Measurements from ENCODE around the gene OBSL1.
A peak's percentile ranks its signal among the peaks of the same experiment; 100 is the strongest.

Gene OBSL1

DNA sequence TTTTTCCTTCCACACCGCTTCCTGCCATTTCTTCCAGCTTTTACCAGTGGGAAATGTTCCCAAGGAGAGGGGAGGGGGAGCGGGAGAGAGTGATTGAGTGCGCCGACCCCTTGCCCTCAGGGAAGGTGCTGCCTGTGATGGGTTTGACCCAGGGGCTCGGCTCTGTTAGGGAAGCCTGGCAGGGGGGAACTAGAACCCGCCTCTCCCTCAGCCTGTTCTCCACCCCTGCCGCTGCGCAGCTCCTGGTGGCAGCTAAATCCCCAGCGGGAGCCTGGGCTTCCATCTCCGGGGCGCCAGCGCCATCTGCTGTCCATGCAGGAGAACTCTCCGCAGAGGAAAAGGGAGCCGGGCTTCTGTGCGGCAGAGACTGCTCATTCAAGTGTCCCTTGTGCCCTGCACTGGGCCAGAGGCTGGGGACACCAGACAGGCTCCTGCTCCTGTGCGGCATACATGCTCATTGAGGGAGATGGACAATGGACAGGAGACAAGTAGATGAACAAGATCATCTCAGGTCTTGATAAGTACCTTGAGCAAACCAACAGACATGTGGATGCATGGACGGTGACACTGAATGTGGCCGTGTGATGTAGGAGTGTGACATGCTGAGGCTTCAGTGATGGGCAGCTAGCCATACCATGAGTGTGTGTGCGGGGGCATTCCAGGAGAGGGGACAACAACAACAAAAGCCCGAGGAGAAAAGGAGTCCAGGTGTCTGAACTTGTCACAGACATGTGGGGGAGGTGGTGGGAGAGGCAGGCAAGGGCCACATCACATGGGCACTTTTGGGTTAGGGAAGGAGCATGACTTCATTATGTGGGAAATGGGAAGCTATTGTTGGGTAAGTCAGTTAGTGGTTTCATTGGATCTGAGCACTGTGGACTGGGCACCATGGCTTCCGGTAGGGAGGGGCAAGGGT, 41.0 kb downstream of the OBSL1 start:
- peak; percentile 86 to 90 for DNase-seq

DNA sequence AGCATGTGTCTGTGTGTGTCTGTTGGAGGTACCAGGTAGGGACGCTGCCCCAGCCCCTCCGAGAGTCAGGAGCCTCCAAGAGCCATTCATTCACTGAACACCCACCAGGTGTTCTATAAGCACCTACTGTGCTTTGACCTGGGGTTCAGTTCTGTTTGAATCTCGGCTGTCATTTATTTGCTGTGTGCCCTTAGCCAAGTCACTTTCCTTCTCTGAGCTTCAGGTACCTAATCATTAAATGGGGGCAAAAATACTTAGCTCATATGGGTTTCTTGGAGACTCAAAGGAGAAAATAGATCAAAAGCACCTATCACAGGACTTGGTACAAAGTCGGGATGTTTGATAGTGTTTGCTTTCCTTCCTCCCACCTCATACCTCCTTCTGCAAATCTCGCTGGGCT, 43.9 kb downstream of the OBSL1 start:
- no peak for DNase-seq

DNA sequence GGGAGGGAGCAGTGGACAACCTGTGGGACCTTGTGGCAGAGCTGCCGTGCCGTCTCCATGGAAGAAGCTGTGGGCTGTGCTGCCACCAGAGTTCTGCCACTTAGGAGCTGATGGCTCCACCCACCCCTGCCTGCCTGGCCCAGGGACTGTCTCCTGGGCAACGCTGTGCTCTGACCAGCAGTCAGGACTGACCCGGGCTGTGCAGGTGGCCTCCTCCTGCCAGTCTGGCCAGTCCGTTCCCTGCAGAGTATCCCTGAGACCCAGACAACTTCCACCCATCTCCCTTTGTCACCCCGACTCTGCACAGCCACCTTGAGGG, 44.3 kb downstream of the OBSL1 start:
- no peak for DNase-seq

DNA sequence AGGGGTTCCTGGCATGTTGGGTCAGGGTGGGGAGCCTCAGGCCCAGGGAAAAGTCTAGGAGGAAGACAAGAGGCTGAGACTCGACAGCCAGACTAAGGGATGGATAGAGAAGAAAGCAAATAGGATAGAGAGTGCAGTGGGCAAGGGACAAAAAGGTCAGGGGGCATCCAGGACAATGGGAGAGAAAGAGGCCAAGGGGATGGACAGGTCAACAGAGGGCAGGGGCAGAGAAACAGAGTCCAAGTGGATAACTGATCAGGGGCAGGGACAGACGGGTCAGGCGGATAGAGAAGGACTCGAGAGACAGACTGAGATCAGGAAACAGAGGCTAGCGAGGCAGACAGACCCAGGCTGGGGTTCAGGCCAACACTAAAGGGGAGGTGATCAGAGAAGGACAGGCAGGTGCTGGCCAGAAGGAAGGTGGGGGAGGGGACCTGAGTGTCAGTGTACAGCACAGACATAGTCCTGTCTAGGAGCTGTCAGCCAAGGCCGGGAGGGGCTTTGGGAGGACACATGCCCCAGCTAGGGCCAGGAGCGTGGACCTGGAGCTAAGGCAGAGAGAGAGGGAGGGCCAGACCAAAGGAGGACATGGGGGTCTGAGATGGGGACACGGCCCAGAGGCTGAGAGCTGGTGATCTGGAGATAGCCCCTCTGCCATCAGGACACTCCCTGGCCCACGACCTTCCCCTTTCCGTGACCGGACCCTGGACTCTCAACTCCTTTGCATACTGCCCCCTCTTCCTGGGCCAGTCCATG, 44.8 kb downstream of the OBSL1 start:
- DNase-seq = no peak

DNA sequence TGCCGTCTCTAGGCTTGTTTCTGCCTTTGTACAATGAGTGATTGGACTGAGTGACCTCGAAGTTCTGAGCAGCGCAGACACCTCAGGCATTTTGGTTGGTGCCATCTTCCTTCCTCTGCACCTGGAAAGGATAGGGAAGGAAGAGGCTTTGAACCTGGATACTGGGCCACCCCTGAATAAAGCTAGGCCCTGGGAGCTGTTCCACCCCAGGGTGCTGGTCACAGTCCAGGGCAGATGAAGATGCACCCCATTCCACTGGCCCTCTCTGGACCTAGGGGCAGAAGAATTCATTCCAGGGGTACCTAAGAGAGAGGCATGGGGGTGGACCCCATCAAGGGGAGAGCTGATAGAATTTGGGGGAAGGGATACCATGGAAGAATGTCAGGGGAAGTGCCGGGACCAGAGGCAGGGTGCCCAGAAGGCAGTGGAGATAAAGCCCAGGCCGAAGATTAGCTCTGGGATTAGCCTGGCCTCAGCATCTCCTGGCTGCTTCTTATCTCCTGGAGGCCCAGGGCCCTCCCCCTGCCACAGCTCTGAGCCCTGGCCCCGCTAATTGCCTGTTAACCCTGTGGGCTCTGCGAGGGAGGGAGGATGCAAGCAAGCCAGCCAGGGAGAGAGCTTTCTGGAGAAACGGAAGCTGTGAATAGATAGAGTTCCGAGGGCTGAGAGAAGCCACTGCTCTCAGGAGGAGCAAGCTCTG, 45.7 kb downstream of the OBSL1 start:
- no peak for DNase-seq

DNA sequence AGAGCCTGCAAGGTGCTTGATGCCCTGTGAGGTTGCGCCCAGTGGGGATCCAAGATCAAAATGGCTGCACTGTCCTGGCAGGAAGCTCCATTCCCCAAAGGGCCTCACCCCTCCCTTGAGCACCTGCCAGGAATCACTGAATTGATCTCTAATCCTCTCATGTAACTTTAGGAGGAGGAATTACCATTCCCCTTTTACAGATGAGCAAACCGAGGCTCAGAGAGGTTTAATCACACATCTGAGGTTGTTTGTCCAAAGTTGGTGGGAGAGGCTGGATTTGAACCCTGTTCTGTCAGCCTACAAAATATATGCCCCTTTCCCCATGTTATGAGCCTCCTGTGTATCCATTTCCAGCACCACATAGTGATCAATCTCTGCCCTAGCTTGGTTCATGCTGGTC, 46.5 kb downstream of the OBSL1 start:
- DNase-seq = no peak

DNA sequence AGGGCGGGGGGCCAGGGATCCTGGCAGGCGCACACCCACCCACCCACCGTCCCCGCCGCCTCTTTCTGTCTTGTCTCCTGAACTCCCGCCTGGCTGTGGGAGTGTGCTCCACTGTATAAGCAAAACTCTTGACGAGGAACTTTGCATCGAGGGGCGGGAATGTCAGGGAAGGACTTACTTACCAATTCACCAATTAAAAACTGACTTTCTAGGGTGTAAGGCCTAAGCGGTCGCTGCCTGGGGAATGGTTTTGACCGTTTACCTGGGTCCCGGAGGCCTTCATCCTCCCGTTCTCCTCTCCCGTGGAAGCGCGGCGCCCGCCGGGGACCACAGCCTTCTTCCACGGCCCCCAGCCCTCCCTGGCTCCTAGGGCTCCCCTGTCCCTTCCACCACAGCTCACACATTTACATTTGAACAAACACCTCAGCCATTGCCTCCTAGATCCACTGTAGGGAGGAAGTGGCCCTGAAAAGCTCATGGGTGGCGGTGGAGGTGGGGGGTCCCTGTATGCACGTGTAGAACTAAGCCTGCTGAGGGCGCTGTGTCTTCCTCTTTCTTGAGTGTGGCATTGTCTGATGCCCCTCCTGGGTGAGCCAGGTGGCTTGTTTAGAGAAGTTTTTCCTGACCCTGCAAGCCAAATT, 48.2 kb downstream of the OBSL1 start:
- no peak for DNase-seq

DNA sequence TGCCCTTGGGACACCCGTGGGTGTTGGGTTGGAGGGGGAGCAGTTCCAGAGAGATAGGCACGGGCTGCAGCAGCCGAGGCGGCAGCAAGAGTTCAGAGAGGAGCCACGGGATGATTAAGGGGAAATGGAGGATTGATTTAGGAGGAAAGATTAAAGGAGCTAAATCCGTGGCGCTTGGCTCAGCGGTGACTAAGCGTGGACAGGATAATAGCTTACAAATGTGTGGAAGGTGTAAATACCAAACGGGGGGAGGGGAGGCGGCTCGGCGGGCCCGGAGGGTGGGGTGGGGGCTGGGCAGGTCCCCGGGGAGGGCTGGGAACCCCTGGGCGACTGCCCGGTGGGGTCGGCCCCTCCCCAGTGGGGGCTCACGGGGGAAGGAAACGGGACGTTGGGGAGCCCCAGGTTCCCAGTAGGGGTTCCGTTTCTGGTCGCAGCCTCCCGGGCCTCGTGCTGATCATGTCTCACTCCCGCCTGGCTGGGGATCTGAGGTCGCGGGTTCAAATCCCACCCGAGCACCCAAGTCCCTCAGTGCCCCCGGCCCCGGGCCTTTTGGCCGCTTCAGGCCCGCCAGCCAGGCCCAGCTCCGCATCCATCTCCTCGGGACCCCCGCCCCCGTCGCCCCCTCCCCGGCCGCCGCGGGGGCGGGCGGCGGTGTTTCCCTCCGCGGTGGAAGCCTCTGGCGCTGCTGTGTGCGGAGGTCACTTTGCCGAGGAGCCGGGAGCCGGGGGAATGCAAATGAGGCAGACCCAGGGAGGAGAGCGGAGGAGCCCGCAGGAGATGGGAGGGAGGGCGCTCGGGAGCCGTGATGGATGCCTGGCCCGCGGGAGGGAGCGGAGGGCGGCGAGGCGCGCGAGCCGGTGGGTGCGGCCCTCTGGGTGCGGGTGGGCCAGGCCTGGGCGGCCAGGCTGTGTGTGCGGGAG, 49.0 kb downstream of the OBSL1 start:
- DNase-seq = no peak

DNA sequence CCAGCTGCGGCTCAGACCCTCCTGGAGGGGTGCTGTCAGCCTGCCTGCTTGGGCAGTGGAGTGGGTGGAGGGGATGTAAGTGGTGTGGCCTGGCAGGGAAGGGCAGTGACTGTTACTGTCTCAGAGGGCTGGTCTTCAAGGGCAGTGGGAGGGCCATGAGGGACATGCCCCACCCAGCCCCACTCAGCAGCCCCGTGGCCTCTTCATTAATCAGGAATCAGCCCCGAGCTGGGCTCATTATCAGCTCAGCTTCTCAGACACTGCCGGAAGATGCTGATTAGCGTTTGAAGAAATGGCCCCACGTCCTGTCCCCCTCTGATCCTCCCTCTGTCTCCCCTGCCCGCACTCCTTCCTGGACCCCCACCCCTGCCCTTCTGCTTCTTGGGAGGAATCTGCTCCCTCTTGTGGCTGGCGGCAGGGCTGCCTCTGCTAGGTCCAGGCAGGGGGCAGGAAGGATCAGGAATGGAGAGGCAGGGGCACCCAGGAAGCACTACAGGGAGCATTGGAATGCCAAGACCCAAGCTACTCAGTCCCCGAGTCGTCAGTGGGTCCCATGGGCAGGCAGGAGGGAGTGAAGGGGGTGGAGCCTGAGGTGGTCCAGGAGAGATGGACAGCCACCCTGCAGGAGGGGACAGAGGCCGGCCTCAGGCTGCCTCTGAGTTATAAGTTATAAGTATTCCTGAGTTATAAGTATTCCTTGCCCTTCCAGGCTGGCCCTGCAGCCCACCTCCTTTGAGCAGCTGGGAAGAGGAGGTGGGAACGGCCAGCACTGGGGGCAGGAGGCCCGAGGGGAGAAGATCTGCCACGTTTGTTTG, 50.1 kb downstream of the OBSL1 start:
- DNase-seq = no peak

DNA sequence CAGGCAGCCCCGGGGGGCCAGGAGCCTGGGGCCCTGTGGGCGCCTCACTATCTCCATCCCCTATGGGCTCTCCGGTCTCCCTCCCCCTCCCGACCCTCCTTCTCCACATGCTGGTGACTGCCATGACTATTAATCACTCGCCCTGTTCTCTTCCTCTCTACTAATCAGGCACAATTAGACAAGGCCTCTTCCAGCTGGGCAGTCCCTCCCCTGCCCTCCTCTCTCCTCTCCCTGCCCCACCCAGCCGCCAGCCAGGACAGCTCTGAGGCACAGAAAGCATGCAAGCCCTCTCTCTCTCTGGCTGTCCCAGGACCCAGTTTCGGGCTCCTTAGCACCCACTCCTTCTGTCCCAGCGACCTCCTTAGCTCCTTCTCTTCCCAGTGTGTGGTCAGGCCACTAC, 51.3 kb downstream of the OBSL1 start:
- no peak for DNase-seq

DNA sequence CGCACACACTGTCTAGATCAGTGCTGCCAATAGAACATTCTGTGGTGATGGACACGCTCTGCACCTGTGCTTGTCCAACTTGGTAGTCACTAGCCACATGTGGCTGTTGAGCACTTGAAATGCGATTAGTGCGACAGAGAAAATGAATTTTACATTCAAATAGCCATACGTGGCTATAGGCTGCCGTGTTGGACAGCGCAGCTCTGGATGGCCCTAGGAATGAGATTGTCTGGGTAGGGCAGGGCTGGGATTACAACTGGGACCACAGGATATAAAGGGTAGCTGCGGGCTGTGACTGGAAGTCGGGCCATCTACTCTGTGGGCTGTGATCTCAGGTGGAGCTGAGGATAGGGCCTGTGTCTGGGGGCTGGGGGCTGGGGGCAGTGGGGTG, 51.8 kb downstream of the OBSL1 start:
- no peak for DNase-seq

DNA sequence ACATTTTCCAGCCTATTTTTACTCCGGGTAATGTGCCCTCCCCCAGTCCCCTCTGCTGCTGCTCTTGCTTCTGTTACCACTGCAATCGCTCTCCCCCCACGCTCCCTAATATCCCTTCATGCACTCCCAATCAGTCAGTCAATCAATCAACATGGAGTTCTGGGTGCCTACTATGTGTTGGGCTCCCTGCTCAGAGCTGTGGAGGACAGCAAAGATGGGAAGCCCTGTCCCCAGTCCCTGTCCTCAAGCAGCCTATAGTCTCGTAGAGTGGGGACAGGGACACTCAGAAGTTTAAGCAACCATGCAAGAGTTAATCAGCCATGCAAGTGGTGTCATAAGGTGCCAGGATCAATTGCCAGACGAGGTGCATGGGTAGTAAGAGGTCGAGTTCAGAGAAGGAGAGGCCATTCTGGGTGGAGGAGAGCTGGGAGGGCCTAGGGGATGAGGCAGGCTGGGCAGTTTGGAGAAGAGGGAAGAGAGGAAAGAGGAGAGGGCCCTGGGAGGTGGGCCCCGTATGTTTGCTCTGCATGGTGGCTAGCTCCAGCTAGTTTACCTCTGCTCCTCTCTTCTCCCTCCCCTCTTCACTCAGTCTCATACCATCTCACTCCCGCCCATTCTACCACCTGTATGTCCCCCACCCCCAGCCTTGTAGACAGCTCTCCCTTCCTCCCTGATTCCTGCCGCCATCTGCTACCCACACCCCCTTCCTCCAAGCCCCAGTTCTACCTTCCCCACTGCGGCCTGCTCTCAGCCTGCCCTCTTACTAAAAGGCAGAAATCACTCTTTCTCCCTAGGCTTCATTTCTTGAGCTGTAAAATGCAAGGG, 53.2 kb downstream of the OBSL1 start:
- no peak for DNase-seq

DNA sequence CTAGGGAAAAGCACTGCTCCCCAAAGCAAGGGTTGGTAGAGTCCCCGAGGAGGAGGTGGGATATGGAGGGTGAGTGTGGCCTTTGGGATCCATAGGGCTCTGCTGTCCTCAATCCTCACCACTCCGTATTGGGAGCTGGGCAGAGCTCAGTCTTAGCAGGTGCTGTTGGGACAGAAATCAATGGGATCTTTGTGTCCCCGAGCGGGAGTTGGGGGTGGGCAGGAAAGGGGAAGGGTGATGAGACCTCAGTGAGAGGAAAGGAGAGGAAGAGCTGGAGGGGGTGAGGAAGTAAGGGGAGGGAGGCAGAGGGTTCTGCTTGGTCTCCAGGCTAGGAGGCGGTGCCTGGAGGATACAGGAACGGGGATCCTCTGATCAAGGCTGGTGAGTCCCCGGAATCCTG, 54.5 kb downstream of the OBSL1 start:
- DNase-seq = no peak

DNA sequence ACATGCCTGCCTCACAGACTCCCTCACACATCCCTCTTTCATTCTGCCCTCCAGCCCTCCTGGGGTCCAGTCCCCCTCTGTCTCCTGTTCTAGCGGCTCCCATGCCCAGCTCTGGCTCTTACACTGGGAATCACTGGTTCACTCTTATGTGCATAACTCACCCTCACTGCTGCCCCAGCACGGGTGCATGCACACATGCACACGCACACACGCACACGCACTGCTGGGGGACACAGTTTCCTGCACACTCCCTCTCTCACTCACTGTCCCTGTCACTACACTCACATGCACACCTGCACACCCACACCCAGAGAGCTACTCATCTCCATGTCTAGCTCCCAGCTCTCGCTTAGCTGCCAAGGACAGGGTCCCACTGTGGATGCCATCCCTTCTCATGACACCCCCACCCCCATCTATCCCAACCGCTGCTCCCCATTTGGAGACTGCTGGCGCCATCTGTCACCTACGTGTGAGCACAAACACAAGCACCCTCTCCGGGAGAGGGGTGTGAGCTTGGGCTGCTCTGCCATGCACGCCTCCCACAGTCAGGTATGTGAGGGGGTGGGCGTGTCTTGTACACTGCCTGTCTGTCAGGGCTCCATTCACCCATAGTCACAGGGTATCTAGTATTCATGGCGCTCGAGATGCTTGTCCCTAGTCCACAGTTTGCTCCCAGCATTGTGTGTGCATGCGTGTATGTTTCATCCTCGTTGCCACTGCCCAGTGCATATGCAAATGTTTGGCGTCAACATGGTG, 55.3 kb downstream of the OBSL1 start:
- DNase-seq = no peak

DNA sequence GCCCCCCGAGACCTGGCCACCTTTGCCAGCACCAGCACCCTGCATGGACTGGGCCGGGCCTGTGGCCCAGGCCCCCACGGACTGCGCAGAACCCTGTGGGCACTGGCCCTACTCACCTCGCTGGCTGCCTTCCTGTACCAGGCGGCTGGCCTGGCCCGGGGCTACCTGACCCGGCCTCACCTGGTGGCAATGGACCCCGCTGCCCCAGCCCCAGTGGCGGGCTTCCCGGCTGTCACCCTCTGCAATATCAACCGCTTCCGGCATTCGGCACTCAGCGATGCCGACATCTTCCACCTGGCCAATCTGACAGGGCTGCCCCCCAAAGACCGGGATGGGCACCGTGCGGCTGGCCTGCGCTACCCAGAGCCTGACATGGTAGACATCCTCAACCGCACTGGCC, 56.5 kb downstream of the OBSL1 start:
- no peak for DNase-seq

DNA sequence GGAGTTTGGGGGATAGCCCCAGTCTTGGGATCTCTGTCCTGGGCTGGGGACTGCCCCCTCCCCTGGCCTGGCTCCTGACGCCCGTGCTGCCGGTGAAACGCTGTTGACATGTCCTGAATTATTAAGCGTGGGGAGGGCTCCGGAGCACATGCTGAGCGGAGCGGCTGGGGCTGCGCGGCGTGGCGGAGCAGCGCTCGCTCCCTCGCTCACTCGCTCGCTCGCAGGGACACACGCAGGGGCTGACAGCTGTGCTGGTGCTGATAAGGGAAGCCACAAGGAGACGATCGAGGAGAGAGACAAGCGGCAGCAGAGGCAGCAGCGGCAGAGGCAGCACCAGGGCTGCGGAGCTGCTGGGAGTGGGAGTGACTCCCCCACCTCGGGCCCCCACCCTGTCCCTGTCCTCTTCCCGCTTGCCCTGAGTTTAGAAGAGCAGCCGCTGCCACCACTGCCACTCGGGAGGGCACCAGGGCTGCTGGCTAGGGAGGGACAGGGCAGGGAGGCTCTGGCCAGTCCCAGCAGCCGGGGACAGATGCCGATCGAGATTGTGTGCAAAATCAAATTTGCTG, 57.1 kb downstream of the OBSL1 start, which contains the start of gene ASIC4:
TSS of gene ASIC4 (plus strand) at position 287 of the 566 bp plus-strand sequence. CDS start at position 530, 243 bp downstream.
- DNase-seq = no peak

DNA sequence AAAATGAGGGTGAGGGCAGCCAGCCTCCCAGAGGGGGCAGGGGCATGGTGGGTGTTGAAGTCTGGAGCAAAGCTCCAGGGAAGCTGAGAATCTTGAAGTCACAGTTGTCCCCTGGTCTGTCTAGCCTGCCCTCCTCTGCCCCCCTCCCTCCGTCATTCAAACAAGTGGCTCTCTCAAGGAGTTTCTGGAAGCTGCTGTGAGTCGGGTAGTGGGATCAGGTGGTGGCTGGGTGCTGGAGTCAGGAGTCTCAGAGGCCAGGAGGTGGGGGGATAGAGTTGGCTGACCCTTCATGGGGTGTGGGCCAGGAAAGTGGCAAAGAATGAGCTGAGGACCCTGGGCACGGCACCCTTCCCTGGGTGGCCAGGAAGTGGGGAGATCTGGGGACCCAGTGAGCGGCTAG, 57.6 kb downstream of the OBSL1 start:
- no peak for DNase-seq

DNA sequence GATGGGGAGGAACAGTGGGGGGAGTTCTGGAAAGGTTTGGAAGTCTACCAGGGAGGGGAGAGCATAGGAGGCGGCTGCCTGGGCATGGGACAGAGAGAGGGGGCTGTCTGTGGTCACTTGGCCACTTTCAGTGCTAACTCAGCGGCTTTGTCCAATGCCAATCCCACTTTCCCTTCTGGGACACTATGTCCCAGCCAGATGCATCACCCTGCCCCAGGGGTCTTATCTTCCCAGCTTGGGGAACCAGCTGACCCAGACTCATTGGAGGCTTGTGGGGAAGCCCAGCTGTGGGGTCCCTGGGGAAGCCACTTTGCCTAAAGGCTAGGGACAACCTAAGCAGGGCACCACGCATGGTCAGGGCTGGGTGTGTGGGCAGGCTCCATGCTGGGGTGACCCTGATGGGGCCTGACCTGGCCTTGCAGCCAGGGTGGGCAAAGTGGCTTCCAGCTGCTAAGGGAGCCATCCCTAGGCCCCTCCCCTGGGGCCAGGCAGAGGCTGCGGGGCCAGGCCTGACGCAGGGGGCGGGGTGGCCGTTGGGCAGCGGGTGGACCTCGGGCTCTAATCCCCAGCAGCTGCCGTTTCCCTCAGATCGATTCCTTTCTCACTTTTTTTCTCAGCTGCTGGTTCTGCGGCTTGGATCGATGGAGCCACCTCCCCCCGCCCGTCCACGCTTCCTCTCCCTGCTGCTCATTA, 58.7 kb downstream of the OBSL1 start:
- DNase-seq = no peak

Data from activated CD4-positive, alpha-beta T cell treated with anti-CD3 and anti-CD28 coated beads, Interleukin-2, amount 50 U/mL, for 48 hours (primary cell).